D721Med (cell line): ENCODE measurements around the gene CYB561A3.

Source experiments
- DNase-seq: peaks from one replicate; pipeline ENCODE4 v3.0.0; 2011; ENCODE audit warnings: low spot score; ENCODE audit not compliant: insufficient read length
- FAIRE-seq: peaks from 2 replicates; lab custom pipeline; 2011; peaks lifted over from hg19 to GRCh38; lab: Jason Lieb, UNC
- CTCF ChIP-seq: IDR thresholded peaks from 2 replicates; pipeline ENCODE4 v1.5.1; 2012; ENCODE audit warnings: mild to moderate bottlenecking, control low read depth; ENCODE audit not compliant: insufficient read depth; ENCODE audit errors: missing control alignments

Gene CYB561A3

GRCh38 chr11:61333550-61334433, 27.9 kb downstream of the CYB561A3 start:
- FAIRE-seq (no peak), DNase-seq (no peak)
- TF ChIP-seq CTCF: no peak

GRCh38 chr11:61332797-61333549, 28.7 kb downstream of the CYB561A3 start, which contains the start of the genes DDB1 and TKFC:
Gene DDB1 (minus strand): TSS chr11:61333105. CDS start chr11:61332968, 137 bp downstream.
Gene TKFC (plus strand): TSS chr11:61333228. CDS start chr11:61334729, 1,501 bp downstream.
- FAIRE-seq: no peak
- DNase-seq: peak; percentile 98
- no peak for TF ChIP-seq CTCF

GRCh38 chr11:61332281-61332796, 29.3 kb downstream of the CYB561A3 start:
- TF ChIP-seq CTCF: no peak

GRCh38 chr11:61331651-61332050, 30.0 kb downstream of the CYB561A3 start:
- FAIRE-seq (no peak), DNase-seq (no peak)
- no peak for TF ChIP-seq CTCF

More at GRCh38 chr11:61332281-61332796, 29.3 kb downstream of the CYB561A3 start:
- DNase-seq: no peak
- FAIRE-seq: no peak

- DNase-seq (no peak), FAIRE-seq (no peak)
- no peak for TF ChIP-seq CTCF
Observed at GRCh38 chr11:61329871-61330270, 31.8 kb downstream of the CYB561A3 start.

GRCh38 chr11:61328351-61328750, 33.3 kb downstream of the CYB561A3 start:
- DNase-seq (no peak), FAIRE-seq (no peak)
- no peak for TF ChIP-seq CTCF
